Measurements from ENCODE around the gene PIP5K1B. TPM values are rescaled to one million over a fixed set of nuclear protein-coding genes. Genes with fewer than 3 reads are reported as not detected.

Gene PIP5K1B
- total RNA-seq, 1 experiment from 2014 or later, result 2.5 TPM

GRCh38 chr9:68838245-68838644 is 133.2 kb downstream of the PIP5K1B start:
- H4K20me1 ChIP-seq (ENCODE audit: control insufficient read depth, insufficient read depth, insufficient read length), result no peaks in the 10 kb centered on the region
- H3K9me3 ChIP-seq (ENCODE audit: control insufficient read depth, low read depth, low read length), result no peaks in the 10 kb centered on the region
- no peak overlapping the region for H2BK20ac ChIP-seq (ENCODE audit: low read depth, low read length, poor library complexity, severe bottlenecking)
- no peak overlapping the region for H3T11ph ChIP-seq (ENCODE audit: low read length)
- no peaks in the 10 kb centered on the region; a peak in 1 of 5 replicates for H3K9me3 Mint-ChIP-seq
- H3K4ac ChIP-seq (ENCODE audit: low read depth, low read length), result no peak overlapping the region
- H2BK15ac ChIP-seq (ENCODE audit: low read depth, low read length), result no peak overlapping the region
- no peak overlapping the region for H2AK5ac ChIP-seq (ENCODE audit: insufficient read length, low read length)
- H3K79me1 ChIP-seq (ENCODE audit: insufficient read depth, low read depth, low read length, poor library complexity, severe bottlenecking), result no peaks in the 10 kb centered on the region
- H3K4me2 ChIP-seq (ENCODE audit: insufficient read depth, insufficient read length, low read length), result no peak overlapping the region
- no peak overlapping the region for H2AFZ ChIP-seq (ENCODE audit: low read length)
- H3K36me3 Mint-ChIP-seq (ENCODE audit: insufficient read depth in 1 of 3, low read depth in 3 of 3), result no peaks in the 10 kb centered on the region
- no peak overlapping the region for H4K8ac ChIP-seq (replicated peaks; ENCODE audit: insufficient read length, low read depth, low read length)
- TF ChIP-seq CTCF (conservative IDR thresholded peaks at IDR 0.05), result no peak
- WGBS (ENCODE audit: extremely low coverage, insufficient read length, low lambda C conversion rate), result no CpG with 5 or more reads among the region's 1 CpG
- no peak overlapping the region for H4K91ac ChIP-seq (ENCODE audit: insufficient read length, low read depth, low read length)
- no peak overlapping the region for H2BK12ac ChIP-seq (ENCODE audit: insufficient read length, low read depth, low read length)
- H3K23ac ChIP-seq (ENCODE audit: insufficient read length, low read depth, low read length), result no peak overlapping the region
- no peak overlapping the region for H2BK5ac ChIP-seq (ENCODE audit: insufficient read length, low read length)
- H4K5ac ChIP-seq (ENCODE audit: insufficient read length, low read depth, low read length), result no peak overlapping the region
- no peaks in the 10 kb centered on the region for H3K23me2 ChIP-seq (ENCODE audit: insufficient read length, low read depth, low read length, poor library complexity, severe bottlenecking)
- no peaks in the 10 kb centered on the region for H3K4me1 Mint-ChIP-seq
- H3K4me1 ChIP-seq (ENCODE audit: insufficient read depth, low read length), result peaks cover 5% of the 10 kb centered on the region; the same call in 1 of the 2 replicates
- no peak overlapping the region for H3K14ac ChIP-seq (ENCODE audit: insufficient read depth, low read length)
- DNase-seq, result no peak
- no peak overlapping the region for H3K56ac ChIP-seq (ENCODE audit: insufficient read length, low read depth, low read length)
- H3K9ac ChIP-seq (ENCODE audit: extremely low read depth, insufficient read length, low read length), result no peak overlapping the region
- no peaks in the 10 kb centered on the region for H3K27me3 Mint-ChIP-seq (ENCODE audit: low read depth)
- no peak overlapping the region for H3K4me3 Mint-ChIP-seq
- H2BK120ac ChIP-seq (ENCODE audit: low read depth, low read length, poor library complexity, severe bottlenecking), result no peak overlapping the region
- no peak overlapping the region for H3K27ac Mint-ChIP-seq
- H3K18ac ChIP-seq (ENCODE audit: insufficient read length, low read depth, low read length), result no peak overlapping the region
- H3K79me2 ChIP-seq (ENCODE audit: insufficient read depth, low read length), result no peaks in the 10 kb centered on the region
- no peak overlapping the region for H3K27ac ChIP-seq (ENCODE audit: insufficient read length, low read depth, low read length)
- H3K27me3 ChIP-seq (ENCODE audit: insufficient read depth, low read length), result no peaks in the 10 kb centered on the region
